Chondrocyte (in vitro differentiated cells): ENCODE measurements around the gene UMODL1. TPM values are rescaled to one million over a fixed set of nuclear protein-coding genes. Genes with fewer than 3 reads are reported as not detected.

ENCODE experiments used
- DNase-seq: peaks from one replicate; pipeline ENCODE4 v3.0.0; 2021; ENCODE audit warnings: mixed read lengths, low spot score
- H3K27ac Mint-ChIP-seq: one replicate; pipeline ENCODE4 v1.8.0; 2021; ENCODE audit warnings: mild to moderate bottlenecking, moderate library complexity, mixed read lengths; ENCODE audit not compliant: unreplicated experiment
- H3K27me3 Mint-ChIP-seq: 2 replicates; pipeline ENCODE4 v1.8.0; 2021; ENCODE audit warnings: low read depth, mixed read lengths
- H3K36me3 Mint-ChIP-seq: 2 replicates; pipeline ENCODE4 v1.8.0; 2021; ENCODE audit warnings: low read depth, mixed read lengths
- H3K4me1 Mint-ChIP-seq: 2 replicates; pipeline ENCODE4 v1.8.0; 2021; ENCODE audit warnings: low read depth, mild to moderate bottlenecking, mixed read lengths
- H3K4me3 Mint-ChIP-seq: one replicate; pipeline ENCODE4 v1.8.0; 2021; ENCODE audit warnings: mild to moderate bottlenecking, moderate library complexity, mixed read lengths; ENCODE audit not compliant: unreplicated experiment
- H3K9me3 Mint-ChIP-seq: 2 replicates; pipeline ENCODE4 v1.8.0; 2021; ENCODE audit warnings: low read depth, mixed read lengths
- CTCF ChIP-seq: fragments of 200-600 bp; sonication (generic); IDR thresholded peaks from 2 replicates; pipeline ENCODE4 v1.5.0; 2021; ENCODE audit warnings: antibody characterized with exemption, mild to moderate bottlenecking, moderate library complexity
- total RNA-seq: library from RNA; stranded (reverse); gene quantifications from 3 replicates; pipeline ENCODE4 v1.2.1, GENCODE V29; 2021

Gene UMODL1
- total RNA-seq, 1 donor from 2014 or later, result not detected

GRCh38 chr21:42189860-42190485 lies 118.9 kb downstream of the UMODL1 start:
- no peaks in the 10 kb centered on the region for H3K36me3 Mint-ChIP-seq
- H3K4me3 Mint-ChIP-seq, result no peak overlapping the region
- no peaks in the 10 kb centered on the region for H3K9me3 Mint-ChIP-seq
- H3K27me3 Mint-ChIP-seq, result peaks cover 8% of the 10 kb centered on the region
- no peak for DNase-seq
- peaks cover 10% of the 10 kb centered on the region for H3K4me1 Mint-ChIP-seq
- H3K27ac Mint-ChIP-seq, result no peak overlapping the region
- TF ChIP-seq CTCF, result no peak

- Mint-ChIP-seq H3K27ac (no peak overlapping the region), H3K9me3 (peaks cover 1% of the 10 kb centered on the region), H3K27me3 (peaks cover 8% of the 10 kb centered on the region), H3K4me3 (no peak overlapping the region), H3K36me3 (no peaks in the 10 kb centered on the region), H3K4me1 (peaks cover 10% of the 10 kb centered on the region)
- DNase-seq, result no peak
- no peak for TF ChIP-seq CTCF
Measured at GRCh38 chr21:42190486-42190863, 119.4 kb downstream of the UMODL1 start.

GRCh38 chr21:42191064-42191463 lies 119.9 kb downstream of the UMODL1 start:
- no peak overlapping the region for H3K4me3 Mint-ChIP-seq

GRCh38 chr21:42191696-42192595 lies 120.8 kb downstream of the UMODL1 start:
- H3K4me3 Mint-ChIP-seq, result no peak overlapping the region

More at GRCh38 chr21:42191064-42191463, 119.9 kb downstream of the UMODL1 start:
- Mint-ChIP-seq H3K4me1 (peaks cover 10% of the 10 kb centered on the region), H3K9me3 (peaks cover 5% of the 10 kb centered on the region), H3K27ac (no peak overlapping the region), H3K27me3 (peaks cover 8% of the 10 kb centered on the region), H3K36me3 (peaks cover 2% of the 10 kb centered on the region)
- TF ChIP-seq CTCF, result no peak
- no peak for DNase-seq

More at GRCh38 chr21:42191696-42192595, 120.8 kb downstream of the UMODL1 start:
- Mint-ChIP-seq H3K27ac (no peak overlapping the region), H3K4me1 (peaks cover 10% of the 10 kb centered on the region), H3K36me3 (peaks cover 2% of the 10 kb centered on the region), H3K27me3 (peaks cover 8% of the 10 kb centered on the region), H3K9me3 (peaks cover 5% of the 10 kb centered on the region)
- DNase-seq, result no peak
- TF ChIP-seq CTCF, result no peak

Other genes with a start within 250 kb of the UMODL1 start
- 4.9 to 9.2 TPM (median 7.8 TPM) in 3 replicates for gene PRDM15, start 192.0 kb upstream of the UMODL1 start, total RNA-seq
- gene C2CD2, start 117.3 kb upstream of the UMODL1 start, total RNA-seq, result 8.9 to 18.2 TPM (median 18.1 TPM) in 3 replicates
- gene ZBTB21, start 61.0 kb upstream of the UMODL1 start, total RNA-seq, result 18.0 to 21.2 TPM (median 18.6 TPM) in 3 replicates
- 0.51 to 1.6 TPM (median 1.6 TPM) in 3 replicates for gene ABCG1, start 147.8 kb downstream of the UMODL1 start, total RNA-seq
- gene TFF3, start 244.1 kb downstream of the UMODL1 start, total RNA-seq, result 1.3 to 6.0 TPM in 2 of 3 replicates, not detected in the other